ENCODE data around the gene TCEAL7.
"Not testable (repeated sequence)": the region's sequence is repeated elsewhere in the genome, so short reads cannot be mapped to it uniquely, and the experiment has no call there.

Gene TCEAL7, protein sequence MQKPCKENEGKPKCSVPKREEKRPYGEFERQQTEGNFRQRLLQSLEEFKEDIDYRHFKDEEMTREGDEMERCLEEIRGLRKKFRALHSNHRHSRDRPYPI

DNA sequence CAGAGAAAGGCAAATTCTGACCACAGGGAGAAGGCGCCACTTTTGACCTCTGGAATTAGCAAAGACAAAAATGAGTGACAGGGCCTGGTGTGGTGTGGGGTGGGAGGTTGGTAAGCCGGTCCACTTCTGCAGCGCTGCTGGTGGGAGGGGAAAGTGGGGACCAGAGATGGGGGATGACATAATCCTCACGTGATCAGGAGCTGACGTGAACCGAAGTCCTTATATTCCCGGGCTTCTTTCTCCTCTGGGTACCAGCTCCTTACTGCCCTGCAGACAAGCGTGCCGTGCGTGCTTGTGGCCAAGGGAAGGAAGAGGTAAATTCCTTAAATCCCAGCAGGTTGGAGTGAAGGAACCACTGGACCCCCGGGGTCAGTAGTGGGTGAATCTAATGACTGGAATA is at the start of gene TCEAL7:
TSS of gene TCEAL7 (plus strand) at position 249 of the 400 bp plus-strand sequence. CDS start 1,165 bp downstream, outside the sequence.
- peak within 1 kb of the TSS; percentile 57 for H3K4me3 ChIP-seq (ENCODE audit: low read depth, low read length)
- DNase-seq (ENCODE audit: low read depth): peak; percentile 48
- TF ChIP-seq, protein P1, sequence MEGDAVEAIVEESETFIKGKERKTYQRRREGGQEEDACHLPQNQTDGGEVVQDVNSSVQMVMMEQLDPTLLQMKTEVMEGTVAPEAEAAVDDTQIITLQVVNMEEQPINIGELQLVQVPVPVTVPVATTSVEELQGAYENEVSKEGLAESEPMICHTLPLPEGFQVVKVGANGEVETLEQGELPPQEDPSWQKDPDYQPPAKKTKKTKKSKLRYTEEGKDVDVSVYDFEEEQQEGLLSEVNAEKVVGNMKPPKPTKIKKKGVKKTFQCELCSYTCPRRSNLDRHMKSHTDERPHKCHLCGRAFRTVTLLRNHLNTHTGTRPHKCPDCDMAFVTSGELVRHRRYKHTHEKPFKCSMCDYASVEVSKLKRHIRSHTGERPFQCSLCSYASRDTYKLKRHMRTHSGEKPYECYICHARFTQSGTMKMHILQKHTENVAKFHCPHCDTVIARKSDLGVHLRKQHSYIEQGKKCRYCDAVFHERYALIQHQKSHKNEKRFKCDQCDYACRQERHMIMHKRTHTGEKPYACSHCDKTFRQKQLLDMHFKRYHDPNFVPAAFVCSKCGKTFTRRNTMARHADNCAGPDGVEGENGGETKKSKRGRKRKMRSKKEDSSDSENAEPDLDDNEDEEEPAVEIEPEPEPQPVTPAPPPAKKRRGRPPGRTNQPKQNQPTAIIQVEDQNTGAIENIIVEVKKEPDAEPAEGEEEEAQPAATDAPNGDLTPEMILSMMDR (conservative IDR thresholded peaks at IDR 0.05; ENCODE audit: low read depth, low read length): no peak

GRCh38 chrX:103293118-103293517 is 36.9 kb upstream of the TCEAL7 start:
- no peak overlapping the region for H3K4me3 ChIP-seq (ENCODE audit: low read depth, low read length)
- DNase-seq (ENCODE audit: low read depth): no peak
- TF ChIP-seq, protein P1 (conservative IDR thresholded peaks at IDR 0.05; ENCODE audit: low read depth, low read length): no peak

- TF ChIP-seq, protein P1 (conservative IDR thresholded peaks at IDR 0.05; ENCODE audit: low read depth, low read length): no peak
- no peak overlapping the region for H3K4me3 ChIP-seq (ENCODE audit: low read depth, low read length)
- no peak for DNase-seq (ENCODE audit: low read depth)
These were observed 25.3 kb upstream of the TCEAL7 start for GRCh38 chrX:103304705-103305104.

- DNase-seq (ENCODE audit: low read depth); H3K4me3 ChIP-seq (ENCODE audit: low read depth, low read length): not testable (repeated sequence)
These were observed 24.4 kb upstream of the TCEAL7 start for GRCh38 chrX:103305666-103306065.

DNA sequence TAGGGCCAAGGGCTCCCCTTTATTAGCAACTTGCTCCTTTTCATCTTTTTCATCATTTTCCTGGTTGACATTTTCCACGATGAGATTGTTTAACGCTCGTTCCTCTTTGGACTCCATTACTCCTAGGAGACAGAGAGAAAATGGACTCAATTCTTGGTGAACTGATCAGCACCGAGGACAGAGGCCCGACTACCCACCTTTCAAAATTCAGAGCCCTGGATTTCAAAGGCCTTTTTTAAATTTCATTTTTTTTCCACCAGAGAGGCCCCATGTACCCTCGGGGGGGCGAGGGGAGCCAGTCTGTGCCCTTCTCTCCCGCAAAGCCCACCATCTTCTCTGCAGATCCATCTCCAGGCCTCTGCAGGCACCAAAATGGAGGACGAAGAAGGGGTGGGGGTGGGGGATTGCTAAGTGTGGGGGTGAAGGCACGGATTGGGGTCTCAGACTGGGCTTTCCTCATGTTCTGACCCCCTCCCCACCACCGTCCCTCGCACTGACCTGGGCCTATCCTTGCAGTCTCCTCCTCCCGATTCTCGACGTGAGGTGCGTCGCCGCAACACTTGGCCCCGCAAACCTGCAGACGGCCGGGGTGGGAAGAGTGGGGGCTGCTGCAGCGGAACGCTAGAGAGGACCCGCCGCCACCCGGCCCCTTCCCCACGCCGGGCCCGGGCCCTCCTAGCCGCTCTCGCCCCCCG is 20.0 kb upstream of the TCEAL7 start:
- TF ChIP-seq, protein P1 (conservative IDR thresholded peaks at IDR 0.05; ENCODE audit: low read depth, low read length): no peak
- H3K4me3 ChIP-seq (ENCODE audit: low read depth, low read length): peak overlapping the region; percentile 55
- no peak for DNase-seq (ENCODE audit: low read depth)

- TF ChIP-seq, protein P1 (conservative IDR thresholded peaks at IDR 0.05; ENCODE audit: low read depth, low read length): no peak
- H3K4me3 ChIP-seq (ENCODE audit: low read depth, low read length): peak within 1 kb of the TSS; percentile 55
- DNase-seq (ENCODE audit: low read depth): peak; percentile 35
These were observed 19.3 kb upstream of the TCEAL7 start, which contains the start of gene BEX2 for GRCh38 chrX:103310555-103311398. BEX2 (minus strand) TSS chrX:103310990; CDS start chrX:103309976, 1,014 bp downstream.

- H3K4me3 ChIP-seq (ENCODE audit: low read depth, low read length): no peak overlapping the region
- DNase-seq (ENCODE audit: low read depth): no peak
- TF ChIP-seq, protein P1 (conservative IDR thresholded peaks at IDR 0.05; ENCODE audit: low read depth, low read length): no peak
These were observed 18.6 kb upstream of the TCEAL7 start for GRCh38 chrX:103311399-103311780.
